Measurements from ENCODE around the gene MCRIP1. TPM values are rescaled to one million over a fixed set of nuclear protein-coding genes. Genes with fewer than 3 reads are reported as not detected.

MCRIP1 gene
- total and polyA plus RNA-seq, 9 of the 15 experiments (the other 6 are each of a cell fraction or from before 2014, with no cell fraction given), result 0.39 to 35.8 (median 9.7) TPM

DNA sequence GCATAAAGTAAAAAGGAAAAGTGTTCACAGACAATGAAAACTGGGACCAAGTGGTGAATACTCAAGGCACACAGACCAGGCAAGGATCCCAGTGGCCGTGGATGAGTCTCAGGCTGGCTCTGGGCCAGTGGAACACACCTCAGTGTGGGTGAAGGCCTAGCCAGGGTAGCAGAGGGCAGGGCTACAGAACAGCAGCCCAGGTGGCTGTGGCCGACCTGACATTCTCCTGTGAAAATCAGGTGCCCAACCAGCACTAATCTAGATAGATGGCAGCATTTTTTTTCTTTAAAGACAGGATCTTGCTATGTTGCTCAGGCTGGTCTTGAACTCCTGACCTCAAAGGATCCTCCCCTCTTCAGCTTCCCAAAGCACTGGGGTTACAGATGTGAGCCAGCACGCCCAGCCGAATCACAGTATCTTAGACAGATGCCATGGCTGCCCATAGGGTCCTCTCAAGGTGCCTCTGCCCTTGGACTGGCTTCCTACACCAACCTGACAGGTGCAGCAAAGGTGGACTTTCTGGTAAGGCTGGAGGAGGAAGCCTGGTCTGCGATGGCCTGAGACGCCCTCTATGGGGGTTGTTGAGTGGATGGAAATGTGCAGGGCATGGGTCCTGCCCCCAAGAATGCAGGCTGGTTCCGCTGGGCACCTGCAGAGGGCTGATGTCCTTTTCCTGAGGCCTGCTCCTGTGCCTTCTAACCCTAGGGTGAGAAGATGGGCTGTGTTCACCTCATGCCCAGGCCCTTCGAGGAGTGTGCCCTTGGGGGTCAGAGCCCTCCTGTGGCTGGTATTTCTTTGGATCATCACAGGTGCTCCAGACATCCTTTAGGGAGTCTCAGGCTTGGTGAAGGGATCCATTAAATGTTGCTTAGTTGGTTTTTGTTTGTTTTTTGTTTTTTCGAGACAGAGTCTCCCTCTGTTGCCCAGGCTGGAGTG, 31.0 kb upstream of the MCRIP1 start (continued):
- TF ChIP-seq, protein P1, sequence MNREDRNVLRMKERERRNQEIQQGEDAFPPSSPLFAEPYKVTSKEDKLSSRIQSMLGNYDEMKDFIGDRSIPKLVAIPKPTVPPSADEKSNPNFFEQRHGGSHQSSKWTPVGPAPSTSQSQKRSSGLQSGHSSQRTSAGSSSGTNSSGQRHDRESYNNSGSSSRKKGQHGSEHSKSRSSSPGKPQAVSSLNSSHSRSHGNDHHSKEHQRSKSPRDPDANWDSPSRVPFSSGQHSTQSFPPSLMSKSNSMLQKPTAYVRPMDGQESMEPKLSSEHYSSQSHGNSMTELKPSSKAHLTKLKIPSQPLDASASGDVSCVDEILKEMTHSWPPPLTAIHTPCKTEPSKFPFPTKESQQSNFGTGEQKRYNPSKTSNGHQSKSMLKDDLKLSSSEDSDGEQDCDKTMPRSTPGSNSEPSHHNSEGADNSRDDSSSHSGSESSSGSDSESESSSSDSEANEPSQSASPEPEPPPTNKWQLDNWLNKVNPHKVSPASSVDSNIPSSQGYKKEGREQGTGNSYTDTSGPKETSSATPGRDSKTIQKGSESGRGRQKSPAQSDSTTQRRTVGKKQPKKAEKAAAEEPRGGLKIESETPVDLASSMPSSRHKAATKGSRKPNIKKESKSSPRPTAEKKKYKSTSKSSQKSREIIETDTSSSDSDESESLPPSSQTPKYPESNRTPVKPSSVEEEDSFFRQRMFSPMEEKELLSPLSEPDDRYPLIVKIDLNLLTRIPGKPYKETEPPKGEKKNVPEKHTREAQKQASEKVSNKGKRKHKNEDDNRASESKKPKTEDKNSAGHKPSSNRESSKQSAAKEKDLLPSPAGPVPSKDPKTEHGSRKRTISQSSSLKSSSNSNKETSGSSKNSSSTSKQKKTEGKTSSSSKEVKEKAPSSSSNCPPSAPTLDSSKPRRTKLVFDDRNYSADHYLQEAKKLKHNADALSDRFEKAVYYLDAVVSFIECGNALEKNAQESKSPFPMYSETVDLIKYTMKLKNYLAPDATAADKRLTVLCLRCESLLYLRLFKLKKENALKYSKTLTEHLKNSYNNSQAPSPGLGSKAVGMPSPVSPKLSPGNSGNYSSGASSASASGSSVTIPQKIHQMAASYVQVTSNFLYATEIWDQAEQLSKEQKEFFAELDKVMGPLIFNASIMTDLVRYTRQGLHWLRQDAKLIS (CRISPR knock-in tag; IDR thresholded peaks at IDR 0.05), result no peak
- TF ChIP-seq DNMT1 (IDR thresholded peaks at IDR 0.05) (no peak), BMI1 (IDR thresholded peaks at IDR 0.05; ENCODE audit: low read length) (no peak), ZNF12 (CRISPR knock-in tag; IDR thresholded peaks at IDR 0.05) (no peak), ZFP30 (CRISPR knock-in tag; IDR thresholded peaks at IDR 0.05; ENCODE audit: borderline replicate concordance) (no peak), POLR2AphosphoS5 (IDR thresholded peaks at IDR 0.05; ENCODE audit: control insufficient read depth, insufficient read depth, low read depth, low read length) (0 out of 2 replicates have a peak, but pooled peaks have one; percentile 14), SAFB2 (IDR thresholded peaks at IDR 0.05; ENCODE audit: borderline replicate concordance, low read depth, low read length, severe bottlenecking) (no peak), POLR2G (IDR thresholded peaks at IDR 0.05; ENCODE audit: low read depth, low read length) (peak; percentile 49; the same call in 1 of the 2 replicates), TBP (optimal IDR thresholded peaks at IDR 0.05; ENCODE audit: low read depth, low read length) (no peak), CBX8 (IDR thresholded peaks at IDR 0.05; ENCODE audit: borderline replicate concordance, extremely low read depth, low read depth, low read length, poor library complexity, severe bottlenecking) (no peak), ZNF57 (CRISPR knock-in tag; IDR thresholded peaks at IDR 0.05) (no peak), POLR2A (conservative IDR thresholded peaks at IDR 0.05) (0 out of 2 replicates have a peak, but pooled peaks have one; percentile 43)
- TF ChIP-seq, protein P2, sequence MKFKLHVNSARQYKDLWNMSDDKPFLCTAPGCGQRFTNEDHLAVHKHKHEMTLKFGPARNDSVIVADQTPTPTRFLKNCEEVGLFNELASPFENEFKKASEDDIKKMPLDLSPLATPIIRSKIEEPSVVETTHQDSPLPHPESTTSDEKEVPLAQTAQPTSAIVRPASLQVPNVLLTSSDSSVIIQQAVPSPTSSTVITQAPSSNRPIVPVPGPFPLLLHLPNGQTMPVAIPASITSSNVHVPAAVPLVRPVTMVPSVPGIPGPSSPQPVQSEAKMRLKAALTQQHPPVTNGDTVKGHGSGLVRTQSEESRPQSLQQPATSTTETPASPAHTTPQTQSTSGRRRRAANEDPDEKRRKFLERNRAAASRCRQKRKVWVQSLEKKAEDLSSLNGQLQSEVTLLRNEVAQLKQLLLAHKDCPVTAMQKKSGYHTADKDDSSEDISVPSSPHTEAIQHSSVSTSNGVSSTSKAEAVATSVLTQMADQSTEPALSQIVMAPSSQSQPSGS (CRISPR knock-in tag; IDR thresholded peaks at IDR 0.05), result no peak
- TF ChIP-seq, protein P3, sequence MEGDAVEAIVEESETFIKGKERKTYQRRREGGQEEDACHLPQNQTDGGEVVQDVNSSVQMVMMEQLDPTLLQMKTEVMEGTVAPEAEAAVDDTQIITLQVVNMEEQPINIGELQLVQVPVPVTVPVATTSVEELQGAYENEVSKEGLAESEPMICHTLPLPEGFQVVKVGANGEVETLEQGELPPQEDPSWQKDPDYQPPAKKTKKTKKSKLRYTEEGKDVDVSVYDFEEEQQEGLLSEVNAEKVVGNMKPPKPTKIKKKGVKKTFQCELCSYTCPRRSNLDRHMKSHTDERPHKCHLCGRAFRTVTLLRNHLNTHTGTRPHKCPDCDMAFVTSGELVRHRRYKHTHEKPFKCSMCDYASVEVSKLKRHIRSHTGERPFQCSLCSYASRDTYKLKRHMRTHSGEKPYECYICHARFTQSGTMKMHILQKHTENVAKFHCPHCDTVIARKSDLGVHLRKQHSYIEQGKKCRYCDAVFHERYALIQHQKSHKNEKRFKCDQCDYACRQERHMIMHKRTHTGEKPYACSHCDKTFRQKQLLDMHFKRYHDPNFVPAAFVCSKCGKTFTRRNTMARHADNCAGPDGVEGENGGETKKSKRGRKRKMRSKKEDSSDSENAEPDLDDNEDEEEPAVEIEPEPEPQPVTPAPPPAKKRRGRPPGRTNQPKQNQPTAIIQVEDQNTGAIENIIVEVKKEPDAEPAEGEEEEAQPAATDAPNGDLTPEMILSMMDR (IDR thresholded peaks at IDR 0.05 in 2 of 3, conservative IDR thresholded peaks at IDR 0.05 in 1 of 3; ENCODE audit: insufficient read depth in 2 of 3, low read depth in 1 of 3, low read length in 3 of 3), result peak; percentile 5 to 22 (median 14); a peak in 2 of 6 replicates

Data from K562 (cell line).